NCI-H187 treated with DMSO at 0.1 percent for 48 hours (cell line): ENCODE results near the gene PIP5K1A.
"Not testable (repeated sequence)": the region's sequence is repeated elsewhere in the genome, so short reads cannot be mapped to it uniquely, and the experiment has no call there.

Experiments
- DNase-seq: peaks from one replicate; lab custom pipeline; 2025; lab: John Stamatoyannopoulos, UW

The PIP5K1A gene

DNA sequence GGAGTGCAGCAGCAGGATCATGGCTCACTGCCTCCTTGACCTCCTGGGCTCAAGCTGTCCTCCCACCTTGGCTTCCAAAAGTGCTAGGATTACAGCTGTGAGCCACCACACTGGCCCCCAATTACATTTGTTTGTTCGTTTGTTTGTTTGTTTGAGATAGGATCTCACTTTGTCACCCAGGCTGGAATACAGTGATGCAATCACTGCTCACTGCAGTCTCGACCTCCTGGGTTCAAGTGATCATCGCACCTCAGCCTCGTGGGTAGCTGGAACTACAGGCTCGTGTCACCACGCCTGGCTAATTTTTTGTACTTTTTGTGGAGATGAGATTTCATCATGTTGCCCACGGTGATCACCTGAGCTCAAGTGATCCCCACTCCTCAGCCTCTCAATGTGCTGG, 6.3 kb upstream of the PIP5K1A start:
- DNase-seq, result no peak

GRCh38 chr1:151193304-151193703, 5.0 kb upstream of the PIP5K1A start:
- DNase-seq, result no peak

DNA sequence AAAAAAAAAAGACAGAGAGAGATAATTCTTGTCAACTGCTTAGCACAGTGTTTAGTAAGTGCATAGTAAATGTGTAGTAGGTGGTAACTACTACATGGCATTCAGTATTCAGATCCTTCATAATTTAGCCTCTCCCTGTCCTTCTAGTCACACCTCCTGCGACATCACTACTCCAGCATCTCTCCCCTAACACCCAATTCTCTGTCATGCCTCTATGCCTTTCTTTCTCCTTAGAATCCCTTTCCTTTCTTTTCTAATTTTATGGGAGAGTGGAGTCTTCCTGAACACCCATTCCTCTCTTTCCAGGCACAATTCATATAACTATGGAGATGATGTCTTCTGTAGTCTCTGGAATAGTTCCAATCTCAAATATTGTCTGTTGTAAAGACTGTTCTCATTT, 4.5 kb upstream of the PIP5K1A start:
- no peak for DNase-seq

DNA sequence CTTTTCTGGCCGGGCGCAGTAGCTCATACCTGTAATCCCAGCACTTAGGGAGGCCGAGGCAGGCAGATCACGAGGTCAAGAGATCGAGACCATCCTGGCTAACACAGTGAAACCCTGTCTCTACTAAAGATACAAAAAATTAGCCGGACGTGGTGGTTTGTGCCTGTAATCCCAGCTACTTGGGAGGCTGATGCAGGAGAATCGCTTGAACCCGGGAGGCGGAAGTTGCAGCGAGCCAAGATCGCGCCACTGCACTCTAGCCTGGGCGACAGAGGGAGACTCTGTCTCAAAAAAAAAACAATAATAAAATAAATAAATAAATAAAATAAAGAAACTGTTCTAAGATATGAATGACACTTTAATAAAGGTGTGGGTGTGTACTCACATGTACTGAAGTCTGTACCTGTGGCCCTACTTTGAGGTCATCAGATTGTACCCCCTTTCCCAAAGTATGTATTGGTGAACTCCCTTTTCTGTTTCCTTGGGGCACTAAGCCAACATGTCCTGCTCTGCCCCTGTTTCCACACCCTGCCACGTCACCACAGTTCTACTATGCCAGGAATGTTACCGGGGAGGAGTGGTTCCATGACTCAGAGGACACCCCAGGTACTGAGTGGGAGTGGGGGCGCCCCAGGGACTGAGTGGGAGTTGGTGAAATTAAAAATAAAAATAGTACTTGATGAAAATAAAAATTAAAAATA, 3.3 kb upstream of the PIP5K1A start:
- DNase-seq, result not testable (repeated sequence)

DNA sequence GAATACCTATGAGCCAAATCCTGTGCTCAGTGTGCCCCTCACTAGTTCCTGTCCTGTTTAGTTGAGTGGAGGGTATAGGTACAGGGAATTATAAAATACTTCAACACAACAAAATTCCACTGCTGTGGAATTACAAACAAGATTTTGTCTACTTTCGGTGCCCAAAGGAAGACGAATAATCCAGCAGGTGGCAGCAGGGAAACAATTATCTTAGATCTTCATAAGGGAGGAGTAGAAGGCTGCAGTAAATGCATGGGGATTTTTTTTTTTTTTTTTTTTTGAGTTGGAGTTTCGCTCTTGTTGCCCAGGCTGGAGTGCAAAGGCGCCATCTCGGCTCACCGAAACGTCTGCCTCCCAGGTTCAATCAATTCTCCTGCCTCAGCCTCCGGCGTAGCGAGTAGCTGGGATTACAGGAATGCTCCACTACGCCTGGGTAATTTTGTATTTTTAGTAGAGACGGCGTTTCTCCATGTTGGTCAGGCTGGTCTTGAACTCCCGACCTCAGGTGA, 2.0 kb upstream of the PIP5K1A start:
- DNase-seq, result peak; percentile 93

GRCh38 chr1:151197863-151198253, 494 bp upstream of the PIP5K1A start:
- no peak for DNase-seq

GRCh38 chr1:151199873-151200581, 1.7 kb downstream of the PIP5K1A start:
- no peak for DNase-seq

GRCh38 chr1:151205381-151205965, 7.1 kb downstream of the PIP5K1A start:
- not testable (repeated sequence) for DNase-seq

- no peak for DNase-seq
Measured at GRCh38 chr1:151210830-151211229, 12.5 kb downstream of the PIP5K1A start.

GRCh38 chr1:151211972-151212705, 13.8 kb downstream of the PIP5K1A start:
- no peak for DNase-seq

GRCh38 chr1:151213560-151213959, 15.2 kb downstream of the PIP5K1A start:
- DNase-seq, result no peak

DNA sequence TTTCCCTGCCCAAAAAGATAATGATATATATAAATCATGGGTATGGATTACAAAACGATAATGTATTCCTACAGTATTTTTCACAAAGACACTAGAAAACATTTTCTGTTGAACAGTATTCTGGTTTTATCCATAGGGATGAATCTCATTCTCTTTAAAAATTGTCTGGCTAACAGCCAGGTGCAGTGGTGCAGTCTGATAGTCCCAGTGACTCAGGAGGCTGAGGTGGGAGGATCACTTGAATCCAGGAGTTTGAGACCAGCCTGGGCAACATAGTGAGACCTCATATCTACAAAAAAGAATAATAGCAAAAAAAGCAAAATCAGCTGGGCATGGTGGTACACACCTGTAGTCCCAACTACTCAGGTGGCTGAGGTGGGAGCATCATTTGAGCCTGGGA, 23.3 kb downstream of the PIP5K1A start:
- no peak for DNase-seq

DNA sequence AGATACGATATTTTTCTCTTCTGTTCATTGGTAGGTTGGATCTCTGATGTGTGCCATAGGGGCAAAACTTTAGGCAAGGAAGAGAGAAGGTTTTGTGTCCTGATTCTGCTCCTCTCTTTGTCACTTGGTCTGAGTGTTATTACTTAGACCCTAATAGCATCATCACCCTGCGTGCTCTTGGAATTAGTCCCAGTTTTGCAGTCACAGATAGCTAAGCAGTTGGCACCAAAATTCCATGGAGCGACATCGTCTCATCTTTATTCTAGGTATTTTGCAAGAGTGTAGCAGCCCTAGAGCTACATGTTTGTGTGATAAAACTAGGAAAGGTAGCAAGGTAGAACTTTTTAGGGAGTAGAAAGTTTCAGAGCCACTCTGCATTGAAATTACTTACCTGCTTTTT, 23.8 kb downstream of the PIP5K1A start:
- DNase-seq, result no peak

- no peak for DNase-seq
Measured at GRCh38 chr1:151235235-151235634, 36.9 kb downstream of the PIP5K1A start.

GRCh38 chr1:151237678-151238466, 39.5 kb downstream of the PIP5K1A start:
- no peak for DNase-seq

- no peak for DNase-seq
Measured at GRCh38 chr1:151238467-151238739, 40.1 kb downstream of the PIP5K1A start.

GRCh38 chr1:151242442-151242841, 44.1 kb downstream of the PIP5K1A start:
- no peak for DNase-seq

DNA sequence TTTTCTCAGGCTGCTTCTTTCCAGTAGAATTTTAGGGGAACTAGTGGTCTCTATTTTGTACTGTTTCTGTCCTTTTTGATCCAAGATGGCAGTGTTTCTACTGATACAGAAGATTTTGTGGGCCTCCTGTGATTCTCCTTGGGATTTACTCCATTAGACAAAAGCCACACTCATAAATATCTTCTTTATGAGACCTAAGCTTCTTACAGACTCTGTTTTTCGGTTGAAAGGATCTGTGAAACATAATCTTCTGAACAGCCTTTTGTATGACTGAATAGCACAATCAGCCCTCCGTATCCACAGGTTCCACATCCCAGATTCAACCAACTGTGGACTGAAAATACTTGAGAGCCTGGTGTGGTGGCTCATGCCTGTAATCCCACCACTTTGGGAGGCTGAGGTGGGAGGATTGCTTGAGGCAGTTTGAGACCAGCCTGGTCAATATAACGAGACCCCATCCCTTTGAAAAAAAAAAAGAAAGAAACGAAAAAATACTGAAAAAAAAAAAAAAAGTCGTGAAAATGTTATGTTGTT, 45.4 kb downstream of the PIP5K1A start:
- no peak for DNase-seq

GRCh38 chr1:151246786-151247185, 48.4 kb downstream of the PIP5K1A start:
- DNase-seq, result no peak

- peak; percentile 87 for DNase-seq
Measured at GRCh38 chr1:151251656-151252470, 53.5 kb downstream of the PIP5K1A start.
